RWPE2 (cell line): Measurements from ENCODE around the gene RBM20.
A peak's percentile ranks its signal among the peaks of the same experiment; 100 is the strongest.

Source experiments
- ATAC-seq: fragments of 200-7000 bp; cut with Tn5 transposase; 3 replicates; pipeline ENCODE4 v1.9.1; 2021; ENCODE audit warnings: low read depth
- DNase-seq: peaks from one replicate; pipeline ENCODE4 v3.0.0-alpha.2; 2020; ENCODE audit warnings: low spot score
- H3K27ac ChIP-seq: fragments of 450-650 bp; 2 replicates; pipeline ENCODE4 v1.5.1; 2017; ENCODE audit warnings: mild to moderate bottlenecking; ENCODE audit not compliant: poor library complexity, severe bottlenecking
- H3K27me3 ChIP-seq: fragments of 250-450 bp; sonication (Bioruptor Pico); 2 replicates; pipeline ENCODE4 v1.5.1; 2021; ENCODE audit warnings: mild to moderate bottlenecking, moderate library complexity; ENCODE audit not compliant: insufficient read depth, poor library complexity, severe bottlenecking
- H3K36me3 ChIP-seq: fragments of 250-450 bp; sonication (Bioruptor Pico); 2 replicates; pipeline ENCODE4 v1.5.1; 2020; ENCODE audit warnings: low read depth, mild to moderate bottlenecking, moderate library complexity
- H3K4me1 ChIP-seq: fragments of 250-450 bp; sonication (Bioruptor Pico); 2 replicates; pipeline ENCODE4 v1.5.1; 2021; ENCODE audit warnings: mild to moderate bottlenecking, moderate library complexity; ENCODE audit not compliant: insufficient read depth, poor library complexity, severe bottlenecking
- H3K4me3 ChIP-seq: fragments of 250-450 bp; sonication (Bioruptor Pico); 2 replicates; pipeline ENCODE4 v1.5.1; 2021; ENCODE audit warnings: mild to moderate bottlenecking, moderate library complexity; ENCODE audit not compliant: severe bottlenecking
- H3K9me3 ChIP-seq: fragments of 250-450 bp; sonication (Bioruptor Pico); 2 replicates; pipeline ENCODE4 v1.5.1; 2021; ENCODE audit warnings: mild to moderate bottlenecking, moderate library complexity; ENCODE audit not compliant: severe bottlenecking
- TF ChIP-seq, protein P1 (sequence below): fragments of 450-650 bp; IDR thresholded peaks from one replicate; pipeline ENCODE4 v1.5.1; 2017; ENCODE audit warnings: mild to moderate bottlenecking, moderate library complexity; ENCODE audit not compliant: poor library complexity, severe bottlenecking

Gene RBM20

DNA sequence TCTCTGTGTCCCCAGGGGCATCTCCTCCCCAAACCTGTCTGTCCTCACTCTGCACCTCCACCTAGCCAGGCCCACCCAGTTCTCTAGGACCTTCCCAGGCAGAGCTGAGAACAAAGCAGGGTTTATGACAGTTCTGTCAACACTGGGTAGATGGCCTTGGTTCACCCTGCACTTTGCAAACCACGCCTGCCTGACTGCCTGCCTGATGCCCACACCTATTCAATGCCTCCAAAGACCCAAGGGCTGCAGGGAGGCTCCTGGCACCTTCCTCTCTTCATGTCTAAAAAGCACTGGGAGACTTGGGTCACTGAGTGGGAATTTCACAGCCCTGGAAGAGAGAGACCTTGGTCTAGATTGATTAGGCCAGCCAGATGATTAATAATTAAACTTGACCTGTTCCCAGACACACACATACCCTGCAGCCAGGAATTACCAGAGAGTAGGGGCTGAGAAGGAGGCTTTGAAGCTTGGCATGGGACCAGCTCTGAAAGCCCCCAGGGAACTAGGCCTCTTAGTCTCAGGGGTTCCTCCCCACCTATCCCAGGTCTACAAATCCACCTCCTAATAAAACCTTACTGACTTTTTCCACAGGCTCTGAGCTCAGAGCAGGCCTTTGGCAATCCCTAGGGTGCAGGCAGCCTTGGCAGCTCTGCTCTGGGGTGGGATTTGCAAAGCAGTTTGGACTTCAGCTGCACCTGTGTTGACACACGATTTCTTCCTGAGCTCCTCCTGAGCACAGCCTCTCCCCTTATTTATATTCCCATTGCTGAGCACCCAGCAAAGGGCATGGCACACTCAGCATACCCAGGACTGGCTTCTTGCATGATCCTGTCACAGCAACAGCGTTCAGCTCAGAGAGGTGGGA lies 201.9 kb downstream of the RBM20 start:
- H3K36me3 ChIP-seq, result no peaks in the 10 kb centered on the region
- ATAC-seq (no peak), DNase-seq (no peak)
- H3K4me1 ChIP-seq, result no peaks in the 10 kb centered on the region
- no peak overlapping the region for H3K4me3 ChIP-seq
- no peaks in the 10 kb centered on the region for H3K9me3 ChIP-seq
- no peaks in the 10 kb centered on the region for H3K27me3 ChIP-seq
- no peak overlapping the region for H3K27ac ChIP-seq
- TF ChIP-seq, protein P1, sequence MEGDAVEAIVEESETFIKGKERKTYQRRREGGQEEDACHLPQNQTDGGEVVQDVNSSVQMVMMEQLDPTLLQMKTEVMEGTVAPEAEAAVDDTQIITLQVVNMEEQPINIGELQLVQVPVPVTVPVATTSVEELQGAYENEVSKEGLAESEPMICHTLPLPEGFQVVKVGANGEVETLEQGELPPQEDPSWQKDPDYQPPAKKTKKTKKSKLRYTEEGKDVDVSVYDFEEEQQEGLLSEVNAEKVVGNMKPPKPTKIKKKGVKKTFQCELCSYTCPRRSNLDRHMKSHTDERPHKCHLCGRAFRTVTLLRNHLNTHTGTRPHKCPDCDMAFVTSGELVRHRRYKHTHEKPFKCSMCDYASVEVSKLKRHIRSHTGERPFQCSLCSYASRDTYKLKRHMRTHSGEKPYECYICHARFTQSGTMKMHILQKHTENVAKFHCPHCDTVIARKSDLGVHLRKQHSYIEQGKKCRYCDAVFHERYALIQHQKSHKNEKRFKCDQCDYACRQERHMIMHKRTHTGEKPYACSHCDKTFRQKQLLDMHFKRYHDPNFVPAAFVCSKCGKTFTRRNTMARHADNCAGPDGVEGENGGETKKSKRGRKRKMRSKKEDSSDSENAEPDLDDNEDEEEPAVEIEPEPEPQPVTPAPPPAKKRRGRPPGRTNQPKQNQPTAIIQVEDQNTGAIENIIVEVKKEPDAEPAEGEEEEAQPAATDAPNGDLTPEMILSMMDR, result no peak

DNA sequence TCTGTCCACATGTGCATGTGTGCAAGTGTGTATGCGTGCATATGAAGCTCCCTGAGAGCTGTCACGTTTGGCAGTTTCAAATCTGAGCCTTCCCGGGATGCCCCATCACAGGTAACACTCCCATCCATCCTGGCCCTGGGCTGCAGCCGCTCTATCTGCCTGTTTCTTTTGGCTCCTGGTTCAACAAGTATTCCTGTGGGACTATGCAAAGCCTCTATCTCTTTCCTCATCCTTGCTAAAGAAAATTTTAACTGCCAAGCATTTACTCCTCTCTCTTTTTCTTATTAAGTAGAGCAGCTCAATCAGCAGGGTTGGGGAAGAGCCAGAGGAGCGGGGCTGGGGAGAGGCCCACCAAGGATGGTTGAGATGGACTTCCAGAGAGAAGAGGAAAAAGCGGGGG lies 203.2 kb downstream of the RBM20 start:
- Histone ChIP-seq H3K4me1 (peaks cover 13% of the 10 kb centered on the region), H3K27ac (no peak overlapping the region), H3K4me3 (no peak overlapping the region), H3K36me3 (no peaks in the 10 kb centered on the region), H3K27me3 (no peaks in the 10 kb centered on the region), H3K9me3 (no peaks in the 10 kb centered on the region)
- DNase-seq, result no peak
- TF ChIP-seq, protein P1, result no peak
- ATAC-seq, result no peak

DNA sequence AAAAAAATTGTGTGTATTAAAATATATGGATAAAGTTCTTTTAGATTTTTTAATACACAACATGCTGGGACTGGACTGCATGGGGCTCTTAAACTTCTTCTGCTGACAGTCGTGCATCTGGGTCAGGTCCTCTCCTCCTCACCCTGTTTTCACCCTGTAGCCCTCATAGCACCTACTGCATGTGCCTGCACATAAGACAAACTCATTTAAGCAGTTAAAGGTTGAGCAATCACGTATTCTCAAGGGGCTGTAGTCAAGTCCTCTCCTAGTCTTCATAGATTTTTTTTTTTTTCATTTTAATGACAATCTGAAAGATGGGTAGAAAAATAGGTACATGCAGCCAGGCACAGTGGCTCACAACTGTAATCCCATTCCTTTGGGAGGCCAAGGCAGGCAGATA lies 204.0 kb downstream of the RBM20 start:
- Histone ChIP-seq H3K9me3 (no peaks in the 10 kb centered on the region), H3K27ac (no peak overlapping the region), H3K36me3 (no peaks in the 10 kb centered on the region), H3K27me3 (no peaks in the 10 kb centered on the region), H3K4me3 (no peak overlapping the region), H3K4me1 (peaks cover 20% of the 10 kb centered on the region)
- ATAC-seq, result no peak
- TF ChIP-seq, protein P1, result no peak
- DNase-seq, result no peak

DNA sequence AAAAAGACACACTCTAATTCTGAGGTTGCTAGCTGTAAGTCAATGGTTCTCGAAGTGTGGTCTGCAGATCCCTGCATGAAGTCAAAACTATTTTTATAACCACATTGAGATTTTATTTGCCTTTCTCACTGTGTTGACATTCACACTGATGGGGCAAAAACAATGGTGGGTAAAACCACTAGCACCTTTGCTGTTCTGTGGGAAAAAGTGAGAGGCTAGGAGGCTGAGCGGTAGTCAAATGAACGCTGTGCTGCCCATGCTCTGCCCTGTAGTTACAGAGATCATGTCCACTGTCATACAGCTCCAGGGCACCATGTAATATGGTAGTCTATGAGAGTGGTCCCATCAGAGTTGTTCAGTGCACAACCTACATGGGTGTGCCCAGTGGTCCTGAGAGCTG lies 206.0 kb downstream of the RBM20 start:
- no peak overlapping the region for H3K27ac ChIP-seq
- H3K27me3 ChIP-seq, result no peaks in the 10 kb centered on the region
- TF ChIP-seq, protein P1, result no peak
- peaks cover 30% of the 10 kb centered on the region for H3K4me1 ChIP-seq
- H3K36me3 ChIP-seq, result no peaks in the 10 kb centered on the region
- no peak overlapping the region for H3K4me3 ChIP-seq
- no peak for DNase-seq
- no peaks in the 10 kb centered on the region for H3K9me3 ChIP-seq
- no peak for ATAC-seq

DNA sequence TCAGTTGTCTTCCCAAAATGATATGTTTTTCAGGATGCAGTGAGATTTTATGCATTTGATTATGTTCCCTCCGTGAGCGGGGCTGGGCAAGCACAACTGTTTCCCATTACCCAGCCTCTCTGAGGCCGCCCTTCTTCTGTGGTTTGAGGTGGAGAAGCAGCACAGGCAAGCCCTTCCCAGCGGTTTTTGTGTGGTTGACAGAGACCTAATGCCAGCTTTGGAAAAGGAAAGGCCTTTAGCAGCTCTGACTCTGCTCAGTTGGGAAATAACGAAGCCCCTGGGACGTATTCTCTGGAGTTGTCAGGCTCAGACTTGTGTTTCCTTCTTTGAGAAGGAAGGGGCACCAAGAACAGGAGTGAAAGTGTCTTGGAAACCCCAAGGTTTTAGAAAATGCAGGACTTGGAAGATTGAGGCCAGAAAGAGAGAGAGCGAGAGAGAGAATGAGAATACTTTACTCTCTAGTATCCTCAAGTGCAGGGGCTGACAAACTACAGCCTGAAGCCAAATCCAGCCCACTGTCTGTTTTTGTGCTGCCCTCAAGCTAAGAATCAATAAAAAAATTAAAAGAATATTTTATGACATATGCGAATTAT lies 207.0 kb downstream of the RBM20 start:
- no peaks in the 10 kb centered on the region for H3K9me3 ChIP-seq
- DNase-seq, result no peak
- peak overlapping the region; percentile 65 for H3K27ac ChIP-seq
- H3K27me3 ChIP-seq, result no peaks in the 10 kb centered on the region
- TF ChIP-seq, protein P1, result no peak
- H3K4me3 ChIP-seq, result no peak overlapping the region
- no peaks in the 10 kb centered on the region for H3K36me3 ChIP-seq
- no peak for ATAC-seq
- H3K4me1 ChIP-seq, result peaks cover 30% of the 10 kb centered on the region
